Measurements from ENCODE around the gene THBS2. TPM values are rescaled to one million over a fixed set of nuclear protein-coding genes. Genes with fewer than 3 reads are reported as not detected.
A peak's percentile ranks its signal among the peaks of the same experiment; 100 is the strongest.

The THBS2 gene
- total RNA-seq, 1 donor from 2014 or later, result 6.9 TPM

DNA sequence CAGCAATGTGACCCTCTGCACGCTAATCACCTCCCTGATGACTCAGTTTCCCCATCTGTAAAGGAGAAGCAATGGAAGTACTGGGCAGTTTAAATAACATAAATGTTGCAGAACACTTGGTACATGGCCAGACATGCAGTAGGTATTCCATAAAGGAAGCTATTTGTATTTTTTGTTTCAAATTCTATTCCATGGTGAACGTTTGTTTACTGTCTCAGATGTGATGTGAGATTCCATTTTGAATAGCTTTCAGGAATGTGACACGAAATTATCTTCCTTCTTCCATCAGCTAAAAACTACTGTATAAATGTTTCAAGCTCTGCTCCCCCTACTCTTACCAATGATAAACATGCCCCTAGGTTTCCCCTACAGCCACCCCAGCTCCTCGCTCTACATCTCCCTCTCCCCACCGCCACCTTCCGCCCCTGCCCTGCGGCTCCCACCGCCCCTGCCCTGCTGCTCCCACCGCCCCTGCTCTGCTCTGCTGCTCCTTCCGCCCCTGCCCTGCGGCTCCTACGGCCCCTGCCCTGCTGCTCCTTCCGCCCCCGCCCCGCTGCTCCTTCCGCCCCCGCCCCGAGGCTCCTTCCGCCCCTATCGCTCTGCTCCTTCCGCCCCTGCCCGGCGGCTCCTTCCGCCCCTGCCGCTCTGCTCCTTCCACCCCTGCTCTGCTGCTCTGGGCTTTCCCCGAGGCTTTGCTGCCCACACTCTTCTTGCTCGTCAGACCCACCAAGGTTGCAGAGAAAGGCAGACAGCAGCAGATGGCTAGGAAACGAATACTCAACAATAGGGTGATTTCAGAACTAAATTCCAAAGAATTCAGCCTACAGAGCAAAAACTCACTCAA, 78.9 kb downstream of the THBS2 start:
- DNase-seq, result no peak
- TF ChIP-seq, protein P1, sequence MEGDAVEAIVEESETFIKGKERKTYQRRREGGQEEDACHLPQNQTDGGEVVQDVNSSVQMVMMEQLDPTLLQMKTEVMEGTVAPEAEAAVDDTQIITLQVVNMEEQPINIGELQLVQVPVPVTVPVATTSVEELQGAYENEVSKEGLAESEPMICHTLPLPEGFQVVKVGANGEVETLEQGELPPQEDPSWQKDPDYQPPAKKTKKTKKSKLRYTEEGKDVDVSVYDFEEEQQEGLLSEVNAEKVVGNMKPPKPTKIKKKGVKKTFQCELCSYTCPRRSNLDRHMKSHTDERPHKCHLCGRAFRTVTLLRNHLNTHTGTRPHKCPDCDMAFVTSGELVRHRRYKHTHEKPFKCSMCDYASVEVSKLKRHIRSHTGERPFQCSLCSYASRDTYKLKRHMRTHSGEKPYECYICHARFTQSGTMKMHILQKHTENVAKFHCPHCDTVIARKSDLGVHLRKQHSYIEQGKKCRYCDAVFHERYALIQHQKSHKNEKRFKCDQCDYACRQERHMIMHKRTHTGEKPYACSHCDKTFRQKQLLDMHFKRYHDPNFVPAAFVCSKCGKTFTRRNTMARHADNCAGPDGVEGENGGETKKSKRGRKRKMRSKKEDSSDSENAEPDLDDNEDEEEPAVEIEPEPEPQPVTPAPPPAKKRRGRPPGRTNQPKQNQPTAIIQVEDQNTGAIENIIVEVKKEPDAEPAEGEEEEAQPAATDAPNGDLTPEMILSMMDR (IDR thresholded peaks at IDR 0.05; ENCODE audit: borderline replicate concordance), result no peak
- H3K27me3 ChIP-seq (ENCODE audit: low read depth), result peaks cover 22% of the 10 kb centered on the region
- H3K36me3 ChIP-seq, result no peaks in the 10 kb centered on the region
- no peaks in the 10 kb centered on the region for H3K4me1 ChIP-seq
- no peaks in the 10 kb centered on the region for H3K9me3 ChIP-seq (replicated peaks)
- no peak overlapping the region for H3K4me3 ChIP-seq
- no peak overlapping the region for H3K27ac ChIP-seq (replicated peaks)
- intact Hi-C loops (cut with micrococcal nuclease), result no loop called here

- no peaks in the 10 kb centered on the region for H3K9me3 ChIP-seq (replicated peaks)
- no peak for DNase-seq
- no peaks in the 10 kb centered on the region for H3K36me3 ChIP-seq
- peaks cover 13% of the 10 kb centered on the region for H3K27me3 ChIP-seq (ENCODE audit: low read depth)
- TF ChIP-seq, protein P1 (IDR thresholded peaks at IDR 0.05; ENCODE audit: borderline replicate concordance), result no peak
- H3K4me1 ChIP-seq, result no peaks in the 10 kb centered on the region
- intact Hi-C loops (cut with micrococcal nuclease), result no loop called here
- no peak overlapping the region for H3K4me3 ChIP-seq
- no peak overlapping the region for H3K27ac ChIP-seq (replicated peaks)
Measured at GRCh38 chr6:169173532-169174268, 79.9 kb downstream of the THBS2 start.

DNA sequence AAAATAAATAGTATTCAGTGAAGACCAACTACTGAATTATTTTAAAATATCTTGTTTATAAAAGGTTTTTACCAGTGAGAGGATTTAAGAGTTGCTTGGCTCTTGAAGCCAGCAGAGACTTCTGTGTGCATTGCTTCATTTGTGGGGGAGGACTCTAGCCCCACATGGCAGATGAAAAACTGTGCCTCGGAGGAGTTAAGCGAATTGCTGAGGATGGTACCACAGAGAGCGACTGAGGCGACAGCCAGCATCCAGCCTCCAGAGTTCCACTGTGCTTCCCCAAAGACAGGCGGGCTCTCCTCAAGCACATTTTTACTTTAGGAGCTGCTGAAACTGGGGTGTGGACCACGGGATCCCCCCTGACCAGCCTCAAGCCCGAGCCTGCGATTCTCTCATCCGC, 80.7 kb downstream of the THBS2 start:
- intact Hi-C loops (cut with micrococcal nuclease), result no loop called here
- Histone ChIP-seq H3K36me3 (no peaks in the 10 kb centered on the region), H3K27ac (replicated peaks) (no peak overlapping the region), H3K4me1 (no peaks in the 10 kb centered on the region), H3K4me3 (no peak overlapping the region), H3K9me3 (replicated peaks) (no peaks in the 10 kb centered on the region), H3K27me3 (ENCODE audit: low read depth) (peaks cover 14% of the 10 kb centered on the region)
- no peak for DNase-seq
- TF ChIP-seq, protein P1 (IDR thresholded peaks at IDR 0.05; ENCODE audit: borderline replicate concordance), result no peak

DNA sequence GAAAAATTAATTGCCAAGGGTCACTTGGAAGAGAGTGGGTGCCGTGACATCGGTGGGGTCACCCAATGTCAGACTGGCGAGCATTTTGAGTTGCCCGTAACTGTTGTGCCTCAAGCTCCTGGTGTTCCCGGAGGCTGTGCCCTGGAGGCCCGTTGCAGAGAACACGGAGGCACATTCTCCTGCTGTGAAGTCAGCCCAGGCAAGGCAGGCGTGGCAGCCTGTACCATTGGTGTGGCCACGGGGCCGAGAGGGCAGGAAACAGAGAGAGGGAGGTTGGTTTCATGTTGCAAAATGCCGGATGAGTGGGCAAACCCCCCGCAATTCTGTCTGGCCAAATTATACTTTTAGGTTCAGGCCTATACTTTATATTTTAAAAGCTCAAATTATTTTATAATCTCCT, 81.2 kb downstream of the THBS2 start:
- no peaks in the 10 kb centered on the region for H3K4me1 ChIP-seq
- no peak overlapping the region for H3K4me3 ChIP-seq
- TF ChIP-seq, protein P1 (IDR thresholded peaks at IDR 0.05; ENCODE audit: borderline replicate concordance), result no peak
- no peak for DNase-seq
- peaks cover 19% of the 10 kb centered on the region for H3K27me3 ChIP-seq (ENCODE audit: low read depth)
- H3K36me3 ChIP-seq, result no peaks in the 10 kb centered on the region
- intact Hi-C loops (cut with micrococcal nuclease), result no loop called here
- H3K9me3 ChIP-seq (replicated peaks), result no peaks in the 10 kb centered on the region
- peak overlapping the region; percentile 12 for H3K27ac ChIP-seq (replicated peaks)

DNA sequence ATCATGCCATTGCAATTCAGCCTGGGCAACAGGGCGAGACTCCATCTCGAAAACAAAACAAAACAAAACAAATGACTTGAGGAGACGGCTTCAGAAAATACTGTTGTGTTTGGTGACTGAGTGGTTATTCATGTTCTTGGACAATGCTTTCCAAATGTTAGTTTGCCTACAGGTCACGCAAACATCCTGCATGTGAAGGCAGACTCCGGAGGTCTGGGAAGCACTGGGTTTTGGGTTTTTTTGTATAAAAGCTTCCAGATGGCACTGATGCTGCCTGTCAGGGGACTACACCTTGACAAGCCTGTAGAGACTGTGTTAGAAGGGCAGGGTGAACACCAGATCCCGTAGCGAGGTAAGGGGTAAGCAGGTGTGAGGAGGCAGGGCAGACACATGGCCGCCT, 81.7 kb downstream of the THBS2 start:
- DNase-seq, result no peak
- Histone ChIP-seq H3K9me3 (replicated peaks) (no peaks in the 10 kb centered on the region), H3K4me1 (no peaks in the 10 kb centered on the region), H3K36me3 (no peaks in the 10 kb centered on the region), H3K4me3 (no peak overlapping the region), H3K27ac (replicated peaks) (peak overlapping the region; percentile 12), H3K27me3 (ENCODE audit: low read depth) (peaks cover 24% of the 10 kb centered on the region)
- intact Hi-C loops (cut with micrococcal nuclease), result no loop called here
- TF ChIP-seq, protein P1 (IDR thresholded peaks at IDR 0.05; ENCODE audit: borderline replicate concordance), result no peak
